Liver (tissue), 9 donors: ENCODE data around the gene TTC22. TPM values are rescaled to one million over a fixed set of nuclear protein-coding genes. Genes with fewer than 3 reads are reported as not detected.

Experiments
- DNase-seq: peaks from one replicate; pipeline ENCODE4 v3.0.0-alpha.2; 2017; ENCODE audit warnings: low spot score
- H3K27ac ChIP-seq, 2 donors: one replicate each; pipeline ENCODE4 v1.7.0; 2013; ENCODE audit warnings: inconsistent platforms in 2 of 2, low read length in 2 of 2, control low read depth in 1 of 2, low read depth in 1 of 2, mild to moderate bottlenecking in 1 of 2
- H3K27me3 ChIP-seq, 4 donors: one replicate each; pipeline versions ENCODE4 v1.6.1 to v1.7.0; 2013; ENCODE audit warnings: low read length in 3 of 4, inconsistent platforms in 1 of 4, mild to moderate bottlenecking in 1 of 4, moderate library complexity in 1 of 4; ENCODE audit not compliant: control insufficient read depth in 4 of 4, insufficient read depth in 4 of 4
- H3K36me3 ChIP-seq, 4 donors: one replicate each; pipeline versions ENCODE4 v1.6.1 to v1.7.0; 2013; ENCODE audit warnings: low read length in 3 of 4, mild to moderate bottlenecking in 3 of 4, low read depth in 1 of 4, moderate library complexity in 1 of 4; ENCODE audit not compliant: control insufficient read depth in 4 of 4, insufficient read depth in 3 of 4
- H3K4me1 ChIP-seq, 4 donors: one replicate each; pipeline versions ENCODE4 v1.6.1 to v1.7.0; 2013; ENCODE audit warnings: low read length in 3 of 4, mild to moderate bottlenecking in 3 of 4, moderate library complexity in 1 of 4; ENCODE audit not compliant: control insufficient read depth in 4 of 4, insufficient read depth in 4 of 4
- H3K4me3 ChIP-seq, 3 donors: one replicate each; pipeline versions ENCODE4 v1.6.1 to v1.7.0; 2013; ENCODE audit warnings: low read length in 3 of 3, control low read depth in 1 of 3, low read depth in 1 of 3, mild to moderate bottlenecking in 1 of 3
- H3K9ac ChIP-seq, 2 donors: one replicate each; pipeline ENCODE4 v1.7.0; 2013; ENCODE audit warnings: low read length in 2 of 2, mild to moderate bottlenecking in 2 of 2, moderate library complexity in 2 of 2, control low read depth in 1 of 2, low read depth in 1 of 2
- H3K9me3 ChIP-seq, 4 donors: one replicate each; pipeline versions ENCODE4 v1.6.1 to v1.7.0; 2013; ENCODE audit warnings: low read length in 3 of 4; ENCODE audit not compliant: control insufficient read depth in 4 of 4
- ATF3 ChIP-seq: IDR thresholded peaks from 2 replicates; pipeline ENCODE4 v1.6.1; 2016; ENCODE audit warnings: antibody characterized with exemption
- CTCF ChIP-seq: fragments of 150-350 bp; IDR thresholded peaks from 2 replicates; pipeline ENCODE4 v1.5.1; 2017; ENCODE audit warnings: improper control_type of control experiment, low read depth, low read length; ENCODE audit not compliant: missing input control
- EGR1 ChIP-seq, 2 donors: IDR thresholded peaks; 2 replicates each; pipeline ENCODE4 v1.6.1; 2016 to 2018; ENCODE audit warnings: antibody characterized with exemption in 2 of 2, low read depth in 2 of 2
- FOXA1 ChIP-seq: IDR thresholded peaks from 2 replicates; pipeline ENCODE4 v1.6.1; 2016; ENCODE audit warnings: antibody characterized with exemption
- FOXA2 ChIP-seq: IDR thresholded peaks from 2 replicates; pipeline ENCODE4 v1.6.1; 2016; ENCODE audit warnings: antibody characterized with exemption
- GABPA ChIP-seq, 2 donors: IDR thresholded peaks in 1 of 2; conservative IDR thresholded peaks in 1 of 2; 2 replicates each; pipeline ENCODE4 v1.6.1; 2016; ENCODE audit warnings: antibody characterized with exemption in 2 of 2, mild to moderate bottlenecking in 1 of 2, moderate library complexity in 1 of 2
- HNF4A ChIP-seq, 2 donors: conservative IDR thresholded peaks; 2 replicates each; pipeline ENCODE4 v1.6.1; 2016; ENCODE audit warnings: antibody characterized with exemption in 2 of 2, mild to moderate bottlenecking in 2 of 2
- HNF4G ChIP-seq: IDR thresholded peaks from 2 replicates; pipeline ENCODE4 v1.6.1; 2016; ENCODE audit warnings: antibody characterized with exemption
- JUND ChIP-seq, 2 donors: IDR thresholded peaks; 2 replicates each; pipeline ENCODE4 v1.6.1; 2016; ENCODE audit warnings: antibody characterized with exemption in 2 of 2
- MAX ChIP-seq: IDR thresholded peaks from 2 replicates; pipeline ENCODE4 v1.6.1; 2016; ENCODE audit warnings: antibody characterized with exemption
- NR2F2 ChIP-seq: IDR thresholded peaks from 2 replicates; pipeline ENCODE4 v1.6.1; 2016; ENCODE audit warnings: antibody characterized with exemption
- RAD21 ChIP-seq, 2 donors: IDR thresholded peaks; 2 replicates each; pipeline ENCODE4 v1.6.1; 2016; ENCODE audit warnings: antibody characterized with exemption in 2 of 2, mild to moderate bottlenecking in 2 of 2
- REST ChIP-seq: IDR thresholded peaks from 2 replicates; pipeline ENCODE4 v1.6.1; 2016; ENCODE audit warnings: antibody characterized with exemption, mild to moderate bottlenecking
- RXRA ChIP-seq, 2 donors: IDR thresholded peaks; 2 replicates each; pipeline ENCODE4 v1.6.1; 2017 to 2018; ENCODE audit warnings: antibody characterized with exemption in 2 of 2, mild to moderate bottlenecking in 1 of 2
- SP1 ChIP-seq: IDR thresholded peaks from 2 replicates; pipeline ENCODE4 v1.6.1; 2018; ENCODE audit warnings: antibody characterized with exemption, mild to moderate bottlenecking
- TAF1 ChIP-seq: conservative IDR thresholded peaks from 2 replicates; pipeline ENCODE4 v1.6.1; 2016; ENCODE audit warnings: antibody characterized with exemption, mild to moderate bottlenecking
- YY1 ChIP-seq: IDR thresholded peaks from 2 replicates; pipeline ENCODE4 v1.6.1; 2016; ENCODE audit warnings: antibody characterized with exemption, mild to moderate bottlenecking
- ZBTB33 ChIP-seq: IDR thresholded peaks from 2 replicates; pipeline ENCODE4 v1.6.1; 2016; ENCODE audit warnings: antibody characterized with exemption
- WGBS: extraction: QIAGEN DNeasy Blood & Tissue Kit; methylation state at CpG from one replicate; pipeline ENCODE4 v1.1.7; 2013; 5-methylcytosine and 5-hydroxymethylcytosine counted together
- polyA plus RNA-seq, 2 donors: library from polyadenylated mRNA; stranded (reverse) in 1 of 2; unstranded in 1 of 2; fragments of 200-250 nt in 1 of 2; fragments of >200 nt in 1 of 2; fragmentation: Nextera tagmentation in 1 of 2; extraction: Ambion mirVana in 1 of 2; gene quantifications; one replicate each; pipeline versions ENCODE4 v1.2.1 to v1.2.3, GENCODE V29; 2013 to 2015
- total RNA-seq, 2 donors: library from RNA; depleted of rRNA; stranded (reverse); fragments of >200 nt; gene quantifications; one replicate each; pipeline ENCODE4 v1.2.3, GENCODE V29; 2014
- donor health status: healthy.
- donor health status: healthy.
- donor health status: healthy.
- donor health status: healthy.
- donor health status: healthy.

The TTC22 gene
- total and polyA plus RNA-seq, 4 donors, result 0.96 to 3.5 (median 2.3) TPM

- Histone ChIP-seq H3K27me3 (no peaks in the 10 kb centered on the region), H3K4me1 (peaks cover 0 to 4% (median 0%) of the 10 kb centered on the region in 4 donors), H3K4me3 (no peak overlapping the region), H3K36me3 (peaks cover 2 to 13% (median 9%) of the 10 kb centered on the region in 4 donors), H3K9me3 (no peaks in the 10 kb centered on the region), H3K9ac (no peak overlapping the region), H3K27ac (no peak overlapping the region)
- WGBS, result 88% methylated on average over 5 of the region's 5 CpGs
- TF ChIP-seq FOXA2 (no peak), HNF4G (no peak), JUND (IDR thresholded peaks at IDR 0.05) (no peak), ATF3 (no peak), MAX (no peak), GABPA (IDR thresholded peaks at IDR 0.05 in 1 of 2, conservative IDR thresholded peaks at IDR 0.05 in 1 of 2) (no peak), FOXA1 (no peak), RAD21 (IDR thresholded peaks at IDR 0.05) (no peak), EGR1 (IDR thresholded peaks at IDR 0.05; ENCODE audit: low read depth in 2 of 2) (no peak), REST (no peak), YY1 (no peak), HNF4A (conservative IDR thresholded peaks at IDR 0.05) (no peak), CTCF (no peak), SP1 (no peak), NR2F2 (no peak), TAF1 (no peak)
- DNase-seq, result no peak
Observed at GRCh38 chr1:54843449-54843848, 42.3 kb upstream of the TTC22 start.

- Histone ChIP-seq H3K27me3 (no peaks in the 10 kb centered on the region), H3K9me3 (no peaks in the 10 kb centered on the region), H3K36me3 (peaks cover 2 to 8% (median 4%) of the 10 kb centered on the region in 4 donors), H3K9ac (no peak overlapping the region), H3K4me1 (peaks cover 0 to 4% (median 0%) of the 10 kb centered on the region in 4 donors), H3K27ac (no peak overlapping the region), H3K4me3 (no peak overlapping the region)
- TF ChIP-seq HNF4G (no peak), RAD21 (IDR thresholded peaks at IDR 0.05) (no peak), SP1 (no peak), GABPA (IDR thresholded peaks at IDR 0.05 in 1 of 2, conservative IDR thresholded peaks at IDR 0.05 in 1 of 2) (no peak), YY1 (no peak), EGR1 (IDR thresholded peaks at IDR 0.05; ENCODE audit: low read depth in 2 of 2) (no peak), NR2F2 (no peak), HNF4A (conservative IDR thresholded peaks at IDR 0.05) (no peak), ZBTB33 (no peak), JUND (IDR thresholded peaks at IDR 0.05) (no peak), RXRA (IDR thresholded peaks at IDR 0.05) (no peak), MAX (no peak), TAF1 (no peak), ATF3 (no peak), CTCF (no peak), FOXA2 (no peak), FOXA1 (no peak)
- 90% methylated on average over 9 of the region's 9 CpGs for WGBS
- DNase-seq, result no peak
Observed at GRCh38 chr1:54842963-54843362, 41.8 kb upstream of the TTC22 start.
